ENCODE results near the gene TBXA2R. TPM values are rescaled to one million over a fixed set of nuclear protein-coding genes. Genes with fewer than 3 reads are reported as not detected.

TBXA2R gene
- total and polyA plus RNA-seq, 5 donors from 2014 or later: 0.19 to 1.7 (median 0.73) TPM; not detected in 1

GRCh38 chr19:3546119-3546518 lies 60.6 kb downstream of the TBXA2R start:
- H3K27me3 Mint-ChIP-seq: no peaks in the 10 kb centered on the region
- Histone ChIP-seq H3K4me1 (ENCODE audit: control insufficient read depth, insufficient read depth, low read length, poor library complexity, severe bottlenecking) (peaks cover 3% of the 10 kb centered on the region), H3K27me3 (ENCODE audit: control insufficient read depth, insufficient read depth, low read length) (no peaks in the 10 kb centered on the region), H3K27ac (ENCODE audit: insufficient read depth, low read length, poor library complexity, severe bottlenecking) (no peak overlapping the region), H3K9me3 (ENCODE audit: control insufficient read depth in 2 of 2, low read length in 2 of 2) (no peaks in the 10 kb centered on the region), H3K36me3 (ENCODE audit: control insufficient read depth, insufficient read depth, low read length) (peaks cover 11% of the 10 kb centered on the region), H3K4me3 (ENCODE audit: low read depth, low read length) (no peak overlapping the region)
- ATAC-seq (ENCODE audit: low read depth in 2 of 2) (no peak), DNase-seq (no peak)
- H3K27ac Mint-ChIP-seq: no peak overlapping the region
- no peak overlapping the region for H3K4me3 Mint-ChIP-seq
- peaks cover 4% of the 10 kb centered on the region for H3K36me3 Mint-ChIP-seq
- H3K9me3 Mint-ChIP-seq: no peaks in the 10 kb centered on the region
- H3K4me1 Mint-ChIP-seq: peaks cover 0 to 12% (median 2%) of the 10 kb centered on the region in 4 donors

GRCh38 chr19:3545669-3546034 lies 61.0 kb downstream of the TBXA2R start:
- Mint-ChIP-seq H3K4me3 (no peak overlapping the region), H3K27me3 (no peaks in the 10 kb centered on the region), H3K9me3 (no peaks in the 10 kb centered on the region), H3K36me3 (peaks cover 4% of the 10 kb centered on the region), H3K4me1 (peaks cover 0 to 9% (median 2%) of the 10 kb centered on the region in 4 donors), H3K27ac (peak overlapping the region in 2 of 3 donors; percentile 41 to 56)
- no peaks in the 10 kb centered on the region for H3K4me1 ChIP-seq (ENCODE audit: control insufficient read depth, insufficient read depth, low read length, poor library complexity, severe bottlenecking)
- ATAC-seq (ENCODE audit: low read depth in 2 of 2): no peak
- peaks cover 11% of the 10 kb centered on the region for H3K36me3 ChIP-seq (ENCODE audit: control insufficient read depth, insufficient read depth, low read length)
- no peak overlapping the region for H3K27ac ChIP-seq (ENCODE audit: insufficient read depth, low read length, poor library complexity, severe bottlenecking)
- H3K4me3 ChIP-seq (ENCODE audit: low read depth, low read length): no peak overlapping the region
- no peak for DNase-seq
- no peaks in the 10 kb centered on the region for H3K27me3 ChIP-seq (ENCODE audit: control insufficient read depth, insufficient read depth, low read length)
- no peaks in the 10 kb centered on the region for H3K9me3 ChIP-seq (ENCODE audit: control insufficient read depth in 2 of 2, low read length in 2 of 2)

GRCh38 chr19:3544742-3545668 lies 61.7 kb downstream of the TBXA2R start:
- ATAC-seq (ENCODE audit: low read depth in 2 of 2) (peak; percentile 59 to 73), DNase-seq (peak; percentile 53 to 70 (median 65))
- Mint-ChIP-seq H3K4me3 (no peak overlapping the region), H3K9me3 (no peaks in the 10 kb centered on the region), H3K36me3 (peaks cover 4% of the 10 kb centered on the region), H3K4me1 (peaks cover 0 to 9% (median 2%) of the 10 kb centered on the region in 4 donors), H3K27me3 (no peaks in the 10 kb centered on the region), H3K27ac (peak overlapping the region; percentile 41 to 59 (median 48))
- Histone ChIP-seq H3K27ac (ENCODE audit: insufficient read depth, low read length, poor library complexity, severe bottlenecking) (no peak overlapping the region), H3K36me3 (ENCODE audit: control insufficient read depth, insufficient read depth, low read length) (peaks cover 10% of the 10 kb centered on the region), H3K27me3 (ENCODE audit: control insufficient read depth, insufficient read depth, low read length) (no peaks in the 10 kb centered on the region), H3K4me3 (ENCODE audit: low read depth, low read length) (no peak overlapping the region), H3K4me1 (ENCODE audit: control insufficient read depth, insufficient read depth, low read length, poor library complexity, severe bottlenecking) (no peaks in the 10 kb centered on the region), H3K9me3 (ENCODE audit: control insufficient read depth in 2 of 2, low read length in 2 of 2) (no peaks in the 10 kb centered on the region)

Other genes starting within 250 kb of the TBXA2R start
- 17.8 TPM for gene NFIC, start 240.3 kb downstream of the TBXA2R start, total RNA-seq
- gene NFIC, start 240.3 kb downstream of the TBXA2R start, polyA plus RNA-seq: 1 to 10 TPM; 3.7 to 5.8 (median 4.0) TPM
- 1.4 TPM for gene SMIM24, start 126.3 kb downstream of the TBXA2R start, total RNA-seq
- gene SMIM24, start 126.3 kb downstream of the TBXA2R start, polyA plus RNA-seq: not detected
- not detected for gene SMIM44, start 123.4 kb downstream of the TBXA2R start, total RNA-seq
- gene SMIM44, start 123.4 kb downstream of the TBXA2R start, polyA plus RNA-seq: not detected
- 3.5 TPM for gene DOHH, start 106.2 kb downstream of the TBXA2R start, total RNA-seq
- gene DOHH, start 106.2 kb downstream of the TBXA2R start, polyA plus RNA-seq: 10 to 100 TPM in 2 of 4 donors, 1 to 10 TPM in 2; 6.0 to 13.9 (median 8.9) TPM
- 107 TPM for gene FZR1, start 100.6 kb downstream of the TBXA2R start, total RNA-seq
- 10 to 100 TPM in 2 of 4 donors, 1 to 10 TPM in 2; 9.1 to 11.4 (median 10.3) TPM for gene FZR1, start 100.6 kb downstream of the TBXA2R start, polyA plus RNA-seq
- gene TEKTIP1, start 67.7 kb downstream of the TBXA2R start, total RNA-seq: 10.9 TPM
- under 1 TPM in 1 of 4 donors, not detected in 3; 0.44 TPM for gene TEKTIP1, start 67.7 kb downstream of the TBXA2R start, polyA plus RNA-seq
- 63.8 TPM for gene MFSD12, start 49.3 kb downstream of the TBXA2R start, total RNA-seq
- gene MFSD12, start 49.3 kb downstream of the TBXA2R start, polyA plus RNA-seq: 10 to 100 TPM; 28.5 to 39.8 (median 33.7) TPM
- 47.8 TPM for gene HMG20B, start 33.9 kb downstream of the TBXA2R start, total RNA-seq
- 10 to 100 TPM; 35.4 to 49.3 (median 40.6) TPM for gene HMG20B, start 33.9 kb downstream of the TBXA2R start, polyA plus RNA-seq
- gene GIPC3, start 21.4 kb downstream of the TBXA2R start, total RNA-seq: 0.52 TPM
- gene GIPC3, start 21.4 kb downstream of the TBXA2R start, polyA plus RNA-seq: under 1 TPM in 1 of 4 donors, not detected in 3; 0.10 TPM
- 32.7 TPM for gene CACTIN, start 19.9 kb upstream of the TBXA2R start, total RNA-seq
- gene CACTIN, start 19.9 kb upstream of the TBXA2R start, polyA plus RNA-seq: 10 to 100 TPM in 1 of 4 donors, 1 to 10 TPM in 3; 2.9 to 10.4 (median 8.9) TPM
- gene PIP5K1C, start 93.6 kb upstream of the TBXA2R start, total RNA-seq: 28.1 TPM
- 1 to 10 TPM; 3.8 to 5.7 (median 4.2) TPM for gene PIP5K1C, start 93.6 kb upstream of the TBXA2R start, polyA plus RNA-seq
- gene TJP3, start 101.5 kb upstream of the TBXA2R start, total RNA-seq: 20.6 TPM
- 10 to 100 TPM; 22.9 to 34.4 (median 29.9) TPM for gene TJP3, start 101.5 kb upstream of the TBXA2R start, polyA plus RNA-seq
- gene APBA3, start 154.8 kb upstream of the TBXA2R start, total RNA-seq: 81.0 TPM
- 10 to 100 TPM; 35.0 to 50.2 (median 44.2) TPM for gene APBA3, start 154.8 kb upstream of the TBXA2R start, polyA plus RNA-seq
- 98.0 TPM for gene MRPL54, start 155.8 kb upstream of the TBXA2R start, total RNA-seq
- 100 to 1,000 TPM; 143 to 208 (median 177) TPM for gene MRPL54, start 155.8 kb upstream of the TBXA2R start, polyA plus RNA-seq
- not detected for gene RAX2, start 165.4 kb upstream of the TBXA2R start, total RNA-seq
- under 1 TPM in 2 of 4 donors, not detected in 2; 0.08 to 0.09 TPM for gene RAX2, start 165.4 kb upstream of the TBXA2R start, polyA plus RNA-seq
- gene MATK, start 179.5 kb upstream of the TBXA2R start, total RNA-seq: 1.4 TPM
- gene MATK, start 179.5 kb upstream of the TBXA2R start, polyA plus RNA-seq: 1 to 10 TPM; 1.4 to 4.7 (median 2.3) TPM

All from CD4-positive, CD25-positive, alpha-beta regulatory T cell (primary cell).